Melanocyte of skin (primary cell): ENCODE data around the gene SIRT1. TPM values are rescaled to one million over a fixed set of nuclear protein-coding genes. Genes with fewer than 3 reads are reported as not detected.

Experiments used
- small RNA-seq, 2 donors: library from RNA; depleted of rRNA; stranded (forward); fragments of <200 nt; gene quantifications; one replicate each; pipeline ENCODE3, GENCODE V24; 2012
- total RNA-seq, 2 donors: library from RNA; depleted of rRNA; stranded (reverse); fragments of >200 nt; gene quantifications; 2 replicates each; pipeline ENCODE4 v1.2.3, GENCODE V29; 2012

SIRT1 gene
- total RNA-seq: 1 to 10 TPM; 6.9 to 9.7 TPM

DNA sequence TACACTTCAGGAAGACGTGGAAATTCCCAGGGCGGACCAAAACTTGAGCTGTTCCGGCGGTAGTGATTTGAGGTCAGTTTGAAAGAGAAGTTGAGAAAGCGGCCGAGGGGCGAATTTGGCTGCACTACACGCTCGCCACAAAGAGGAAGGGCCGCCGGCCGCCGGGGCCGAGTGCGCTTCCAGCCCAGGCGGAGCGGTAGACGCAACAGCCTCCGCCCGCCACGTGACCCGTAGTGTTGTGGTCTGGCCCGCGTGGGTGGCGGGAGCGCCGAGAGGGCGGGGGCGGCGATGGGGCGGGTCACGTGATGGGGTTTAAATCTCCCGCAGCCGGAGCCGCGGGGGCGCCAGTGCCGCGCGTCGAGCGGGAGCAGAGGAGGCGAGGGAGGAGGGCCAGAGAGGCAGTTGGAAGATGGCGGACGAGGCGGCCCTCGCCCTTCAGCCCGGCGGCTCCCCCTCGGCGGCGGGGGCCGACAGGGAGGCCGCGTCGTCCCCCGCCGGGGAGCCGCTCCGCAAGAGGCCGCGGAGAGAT lies at the start of gene SIRT1:
Gene SIRT1, plus strand, starts transcription at position 344 of the 529 bp plus-strand sequence. Its CDS starts 66 bp downstream, at position 410.

DNA sequence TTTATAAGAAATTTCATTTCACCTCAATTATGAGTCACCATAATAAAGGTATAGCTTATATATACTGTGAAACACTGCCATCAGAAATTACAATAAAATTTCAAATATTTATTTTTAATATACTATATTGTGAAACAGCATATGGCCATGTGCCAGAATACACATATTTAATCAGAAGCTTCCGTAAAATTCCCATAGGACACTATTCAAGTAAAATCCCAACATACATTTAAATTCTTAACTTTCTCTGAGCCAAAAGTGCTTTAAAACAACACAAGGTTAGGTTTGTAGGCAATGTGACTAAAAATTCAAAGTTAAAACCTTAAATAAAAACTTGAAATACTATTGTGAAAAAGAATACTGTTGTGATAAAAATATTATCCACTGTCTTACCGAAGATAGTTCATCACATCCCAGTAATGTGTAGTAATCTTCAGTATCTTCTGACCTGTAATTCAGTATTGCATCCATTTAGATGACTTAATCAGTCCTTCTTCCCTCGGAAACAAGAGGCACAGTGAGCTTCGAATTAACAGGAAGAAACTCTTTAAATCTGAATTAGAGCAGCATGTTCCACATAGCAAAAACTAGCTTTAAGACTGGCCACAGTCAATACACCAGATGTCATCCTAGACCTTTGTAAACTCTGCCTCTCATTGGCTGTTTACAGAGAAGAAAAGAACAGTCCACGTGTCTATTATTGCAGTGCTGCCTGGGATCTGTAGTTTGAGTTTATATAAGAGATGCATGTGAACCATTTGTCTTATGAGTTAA lies 46.7 kb upstream of the SIRT1 start, which contains the start of gene DNAJC12:
Gene DNAJC12, minus strand, starts transcription at position 648 of the 774 bp plus-strand sequence. Its CDS starts 177 bp downstream, at position 471.

Small RNA genes within 50 kb of the gene (small RNA-seq; reads per million reads assigned to genes)
- gene RNU6-523P: 0 reads per million in 2 donors

Other genes with a start within 250 kb of the SIRT1 start
- gene CTNNA3, start 188.5 kb upstream of the SIRT1 start, total RNA-seq: not detected
- gene DNAJC12, start 46.5 kb upstream of the SIRT1 start, total RNA-seq: 1 to 10 TPM in 1 of 2 donors, under 1 TPM in 1; 0.69 to 2.3 TPM
- 10 to 100 TPM; 49.0 to 51.6 TPM for gene HERC4, start 190.6 kb downstream of the SIRT1 start, total RNA-seq
- under 1 TPM; 0.33 to 0.69 TPM for gene MYPN, start 224.8 kb downstream of the SIRT1 start, total RNA-seq